Measurements from ENCODE around the gene PPM1H.
"Not testable (repeated sequence)": the region's sequence is repeated elsewhere in the genome, so short reads cannot be mapped to it uniquely, and the experiment has no call there.

PPM1H gene

GRCh38 chr12:62834971-62835547 lies 99.9 kb downstream of the PPM1H start:
- DNase-seq (ENCODE audit: low read depth in 2 of 2) = no peak

GRCh38 chr12:62834406-62834805 lies 100.5 kb downstream of the PPM1H start:
- no peak for DNase-seq (ENCODE audit: low read depth in 2 of 2)

DNA sequence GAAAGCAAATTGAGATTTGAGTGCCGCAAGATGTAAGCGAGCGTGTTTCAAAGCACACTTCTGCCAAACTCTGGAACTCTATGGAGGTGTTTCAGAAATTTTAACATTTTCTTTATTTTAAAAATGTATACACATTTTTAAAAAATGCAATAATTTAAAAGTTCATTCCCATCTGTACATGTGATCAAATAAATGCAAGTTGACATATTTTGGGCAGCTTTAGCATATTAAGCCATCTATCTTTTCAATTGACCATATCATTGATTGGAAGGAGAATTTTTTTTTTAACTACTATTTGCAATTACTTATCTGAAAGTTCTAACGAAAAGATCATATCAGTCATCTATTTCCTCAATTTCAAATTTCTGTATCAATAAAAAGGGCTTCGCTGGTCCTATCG lies 101.3 kb downstream of the PPM1H start:
- DNase-seq (ENCODE audit: low read depth in 2 of 2) = no peak

DNA sequence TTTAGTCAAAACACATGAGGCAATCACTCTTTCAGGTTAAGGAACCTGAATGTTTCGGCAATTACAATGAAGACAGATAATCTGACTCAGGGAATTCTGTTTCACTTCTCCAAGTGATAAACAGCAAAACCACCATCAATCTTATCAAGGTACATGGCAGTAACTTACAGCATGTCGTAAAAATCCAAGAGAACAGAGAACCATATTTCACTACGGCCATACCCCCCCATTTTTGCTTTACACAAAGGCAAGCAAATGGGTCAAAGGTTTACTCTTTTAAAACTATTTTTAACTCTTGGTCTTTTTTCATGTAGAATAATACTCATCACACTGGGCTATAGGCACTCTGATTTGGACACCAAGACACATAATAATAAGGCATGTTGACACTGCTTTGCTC lies 102.4 kb downstream of the PPM1H start:
- no peak for DNase-seq (ENCODE audit: low read depth in 2 of 2)

DNA sequence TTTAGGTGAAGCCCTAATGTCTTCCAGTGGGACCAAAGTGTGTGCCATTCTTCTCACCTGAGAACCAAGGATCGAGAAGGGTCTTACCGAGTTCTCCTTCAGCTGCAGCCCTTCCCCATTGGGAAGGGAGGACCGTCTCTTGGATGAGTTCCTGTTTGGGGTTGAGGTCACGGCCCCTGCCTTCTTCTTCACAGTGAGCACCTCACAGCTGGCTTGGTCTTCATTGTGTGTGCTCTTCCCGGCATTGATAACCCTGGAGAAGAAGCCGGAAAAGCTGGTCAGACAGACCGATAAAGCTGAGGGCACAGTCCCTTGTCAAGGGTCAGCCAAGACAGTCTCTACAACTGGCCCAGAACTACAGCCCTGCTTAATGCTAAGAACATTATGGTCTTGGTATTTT lies 102.9 kb downstream of the PPM1H start:
- no peak for DNase-seq (ENCODE audit: low read depth in 2 of 2)

DNA sequence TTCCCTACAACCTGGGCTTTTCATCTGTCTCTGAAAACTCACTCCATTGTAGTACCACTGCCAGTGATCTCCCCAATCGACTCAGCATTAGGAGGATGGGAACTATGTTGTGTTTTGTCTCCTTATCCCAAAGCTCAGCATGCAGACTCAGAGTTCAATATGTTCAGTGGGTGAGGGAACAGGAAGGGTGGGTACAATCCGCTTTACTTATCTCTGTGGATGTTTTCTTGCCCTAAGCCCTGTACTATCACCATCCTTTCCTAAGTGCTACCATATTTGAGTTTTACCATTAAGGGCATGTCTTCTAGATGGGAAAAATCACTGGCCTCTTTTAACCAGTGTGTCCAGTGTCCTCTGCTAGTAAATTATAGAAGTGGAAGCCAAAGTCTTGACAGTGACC lies 107.1 kb downstream of the PPM1H start:
- no peak for DNase-seq (ENCODE audit: low read depth in 2 of 2)

GRCh38 chr12:62827042-62827441 lies 107.9 kb downstream of the PPM1H start:
- DNase-seq (ENCODE audit: low read depth in 2 of 2) = no peak

GRCh38 chr12:62817556-62818271 lies 117.2 kb downstream of the PPM1H start:
- DNase-seq (ENCODE audit: low read depth in 2 of 2) = no peak

DNA sequence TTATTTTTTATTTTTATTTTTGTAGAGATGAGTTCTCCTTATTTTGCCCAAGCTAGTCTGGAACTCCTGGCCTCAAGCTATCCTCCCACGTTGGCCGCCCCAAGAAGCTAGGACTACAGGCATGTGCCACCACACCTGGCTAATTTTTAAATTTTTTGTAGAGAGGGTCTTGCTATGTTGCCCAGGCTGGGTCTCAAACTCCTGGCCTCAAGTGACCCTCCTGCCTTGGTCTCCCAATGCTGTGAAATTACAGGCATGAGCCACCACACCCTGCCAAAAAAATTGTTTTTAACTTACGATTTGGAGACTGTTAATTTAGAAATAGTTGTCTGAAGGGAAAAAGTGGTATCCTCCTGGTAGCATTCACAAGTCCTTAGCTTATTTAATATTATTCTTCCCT lies 120.7 kb downstream of the PPM1H start:
- no peak for DNase-seq (ENCODE audit: low read depth in 2 of 2)

GRCh38 chr12:62813031-62813829 lies 121.7 kb downstream of the PPM1H start:
- peak in 1 of 2 donors; percentile 16 for DNase-seq (ENCODE audit: low read depth in 2 of 2)

DNA sequence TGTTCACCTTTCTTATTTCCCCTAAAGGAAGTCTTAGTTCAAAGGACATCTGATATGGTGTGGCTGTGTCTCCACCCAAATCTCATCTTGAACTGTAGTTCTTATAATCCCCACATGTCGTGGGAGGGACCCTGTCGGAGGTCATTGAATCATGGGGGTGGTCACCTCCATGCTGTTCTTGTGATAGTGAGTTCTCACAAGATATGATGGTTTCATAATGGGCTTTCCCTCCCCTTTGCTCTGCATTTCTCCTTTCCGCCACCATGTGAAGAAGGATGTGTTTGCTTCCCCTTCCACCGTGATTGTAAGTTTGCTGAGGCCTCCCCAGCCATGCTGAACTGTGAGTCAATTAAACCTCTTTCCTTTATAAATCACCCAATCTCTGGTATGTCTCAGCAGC lies 123.5 kb downstream of the PPM1H start:
- DNase-seq (ENCODE audit: low read depth in 2 of 2) = not testable (repeated sequence)

DNA sequence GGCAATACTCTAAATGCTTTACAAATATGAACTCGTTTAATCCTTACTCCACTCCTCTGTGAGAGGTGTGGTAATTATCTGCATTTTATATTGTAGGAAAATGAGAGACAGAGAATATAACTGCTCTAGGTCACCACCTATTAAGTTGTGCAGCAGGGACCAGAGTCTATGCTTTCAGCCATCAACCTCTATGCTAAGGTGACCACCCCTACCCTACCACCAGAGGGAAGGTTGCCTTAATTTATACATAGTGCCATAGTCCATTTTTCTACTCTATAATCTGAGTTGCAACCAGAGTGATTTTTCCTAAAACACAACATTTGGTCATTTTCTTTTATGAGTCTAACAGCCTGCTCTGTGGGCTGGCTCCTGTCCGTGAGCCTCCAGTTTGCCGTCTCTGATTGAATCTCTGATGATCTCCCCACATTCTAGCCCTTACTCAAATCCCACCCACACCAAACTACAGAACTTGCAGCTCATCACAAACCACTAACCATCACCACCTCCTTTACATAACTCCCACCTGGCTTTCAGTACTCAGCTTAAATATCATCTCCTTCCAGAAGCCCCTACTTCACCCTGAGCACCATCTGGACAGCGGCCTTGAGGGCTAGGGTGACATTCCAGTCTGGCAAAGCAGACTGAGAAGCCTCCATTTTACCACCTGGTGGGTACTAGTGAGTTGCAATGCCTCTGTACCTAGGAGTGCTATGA lies 126.6 kb downstream of the PPM1H start:
- DNase-seq (ENCODE audit: low read depth in 2 of 2) = no peak

GRCh38 chr12:62806893-62807292 lies 128.1 kb downstream of the PPM1H start:
- no peak for DNase-seq (ENCODE audit: low read depth in 2 of 2)

DNA sequence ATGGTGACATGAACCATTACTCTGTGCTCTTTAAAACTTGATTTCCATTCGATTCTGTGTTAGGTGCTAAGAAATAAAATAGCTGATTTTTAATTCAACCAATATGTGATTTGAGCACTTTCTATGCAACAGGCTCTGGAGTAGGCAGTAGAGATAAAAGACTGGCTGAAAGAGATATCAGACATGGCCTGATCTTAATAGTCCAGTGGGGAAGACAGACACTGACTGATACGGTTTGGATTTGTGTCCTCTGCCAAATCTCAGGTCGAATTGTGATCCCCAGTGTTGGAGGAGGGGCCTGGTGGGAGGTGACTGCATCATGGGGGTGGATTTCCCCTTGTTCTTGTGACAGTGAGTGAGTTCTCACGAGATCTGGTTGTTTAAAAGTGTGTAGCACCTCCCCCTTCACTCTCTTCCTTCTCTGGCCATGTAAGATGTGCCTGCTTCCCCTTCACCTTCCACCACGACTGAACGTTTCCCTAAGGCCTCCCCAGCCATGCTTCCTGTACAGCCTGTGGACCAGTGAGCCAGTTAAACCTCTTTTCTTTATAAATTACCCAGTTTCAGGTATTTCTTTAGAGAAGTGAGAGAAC lies 128.6 kb downstream of the PPM1H start:
- no peak for DNase-seq (ENCODE audit: low read depth in 2 of 2)

DNA sequence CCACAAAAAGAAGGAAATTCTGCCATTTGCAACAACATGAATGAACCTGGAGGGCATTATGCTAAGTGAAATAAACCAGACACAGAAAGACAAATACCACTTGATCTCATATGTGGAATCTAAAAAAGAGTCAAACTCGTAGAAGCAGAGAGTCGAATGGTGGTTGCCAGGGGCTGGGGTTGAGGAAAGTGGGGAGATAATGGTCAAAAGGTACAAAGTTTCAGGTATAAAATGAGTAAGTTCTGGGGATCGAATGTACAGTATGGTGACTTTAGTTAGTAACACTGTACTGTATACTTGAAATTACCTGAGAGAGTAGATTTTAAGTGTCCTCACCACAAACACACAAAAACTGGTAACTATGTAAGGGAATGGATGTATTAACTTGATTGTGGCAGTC lies 129.4 kb downstream of the PPM1H start:
- no peak for DNase-seq (ENCODE audit: low read depth in 2 of 2)

DNA sequence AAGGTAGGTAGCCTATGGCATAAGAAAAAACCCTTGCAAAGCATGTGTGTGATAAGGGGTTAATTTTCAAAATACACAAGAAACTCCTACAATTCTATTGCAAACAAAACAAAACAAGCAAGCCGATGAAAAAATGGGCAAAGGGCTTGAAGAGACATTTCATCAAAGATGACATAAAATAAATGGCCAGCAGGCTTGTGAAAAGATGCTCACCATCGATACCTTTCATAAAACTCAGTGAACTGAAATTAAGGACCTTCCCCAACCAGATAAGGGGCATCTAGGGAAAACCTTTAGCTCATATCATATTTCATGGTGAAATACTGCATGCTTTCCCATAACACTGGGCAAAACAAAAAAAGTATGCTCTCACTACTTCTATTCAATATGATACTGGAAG lies 131.2 kb downstream of the PPM1H start:
- DNase-seq (ENCODE audit: low read depth in 2 of 2) = no peak

DNA sequence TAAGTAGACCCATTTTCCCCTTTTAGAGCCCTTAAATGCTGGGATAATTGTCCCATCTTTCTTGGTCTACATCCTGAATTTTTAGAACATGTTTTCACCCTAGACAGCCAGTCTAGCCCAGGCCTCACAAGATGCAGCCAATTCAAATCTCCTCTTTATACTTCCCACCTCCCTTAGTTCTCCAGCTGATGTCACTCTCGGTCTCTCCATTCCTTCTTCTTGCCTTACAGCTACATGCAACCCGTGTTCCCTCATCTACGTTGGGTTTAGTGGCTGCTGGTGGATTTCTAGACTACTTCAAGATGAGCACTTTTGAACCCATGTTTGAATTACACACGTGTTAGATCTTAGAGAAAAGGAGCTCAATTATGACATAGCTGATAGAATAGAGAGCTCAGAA lies 132.0 kb downstream of the PPM1H start:
- no peak for DNase-seq (ENCODE audit: low read depth in 2 of 2)

DNA sequence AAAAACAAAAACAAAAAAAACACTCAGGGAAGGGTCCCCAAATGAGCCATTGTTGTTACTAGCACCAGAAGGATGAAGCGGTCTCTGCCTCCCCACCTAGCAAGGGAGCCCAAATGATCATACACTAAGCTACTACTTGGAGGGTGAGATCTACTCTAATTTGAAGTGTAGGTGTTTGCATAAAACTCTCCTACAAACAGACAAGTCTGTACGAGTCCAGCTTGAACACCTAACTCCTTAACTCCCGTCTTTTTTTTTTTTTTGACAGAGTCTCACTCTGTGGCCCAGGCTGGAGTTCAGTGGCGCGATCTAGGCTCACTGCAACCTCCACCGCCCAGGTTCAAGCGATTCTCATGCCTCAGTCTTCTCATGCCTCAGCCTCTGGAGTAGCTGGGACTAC lies 132.6 kb downstream of the PPM1H start:
- no peak for DNase-seq (ENCODE audit: low read depth in 2 of 2)

GRCh38 chr12:62801796-62802195 lies 133.2 kb downstream of the PPM1H start:
- no peak for DNase-seq (ENCODE audit: low read depth in 2 of 2)

DNA sequence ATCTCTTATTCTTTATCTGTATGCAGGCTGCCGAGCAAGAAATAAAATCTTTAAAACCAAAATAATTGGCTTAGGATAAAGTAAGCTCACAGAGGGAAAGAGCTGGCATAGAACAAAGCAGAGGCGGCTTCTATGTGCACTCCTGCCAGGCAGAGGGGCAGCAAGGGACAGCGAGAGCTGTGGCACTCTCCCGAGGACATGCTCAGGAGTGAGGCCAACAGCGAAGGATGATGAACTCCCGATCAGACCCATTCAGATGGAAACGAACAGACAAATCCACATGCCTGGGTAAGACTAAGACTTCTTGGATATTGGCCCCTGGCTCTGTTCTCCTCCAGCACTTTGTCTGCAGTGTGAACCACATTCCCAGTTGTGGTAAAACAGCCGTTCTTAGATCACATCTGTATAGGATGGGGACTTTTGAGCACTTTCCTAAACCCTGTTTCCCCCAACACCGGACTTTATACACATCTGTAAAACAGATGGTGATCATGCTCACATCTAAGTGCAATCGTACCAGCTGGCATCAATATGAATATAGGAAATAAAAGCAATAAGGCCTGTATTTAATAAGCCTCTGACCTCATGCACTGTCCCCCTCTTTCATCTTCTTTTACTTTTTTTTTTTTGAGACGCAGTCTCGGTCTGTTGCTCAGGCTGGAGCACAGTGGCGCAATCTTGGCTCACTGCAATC lies 134.1 kb downstream of the PPM1H start:
- DNase-seq (ENCODE audit: low read depth in 2 of 2) = no peak

GRCh38 chr12:62799766-62800406 lies 135.1 kb downstream of the PPM1H start:
- no peak for DNase-seq (ENCODE audit: low read depth in 2 of 2)

Measured in stimulated activated CD8-positive, alpha-beta memory T cell treated with anti-CD3 and anti-CD28 coated beads, Interleukin-2, amount 100 ng/mL, for 48 hours (primary cell).